Measurements from ENCODE around the gene SPIN3.
"Not testable (repeated sequence)": the region's sequence is repeated elsewhere in the genome, so short reads cannot be mapped to it uniquely, and the experiment has no call there.

The SPIN3 gene

GRCh38 chrX:56995271-56995994, at the start of gene SPIN3:
Gene SPIN3 (minus strand): TSS chrX:56995541. CDS start chrX:56994947, 594 bp downstream.
- peak; percentile 26 to 34 for DNase-seq (ENCODE audit: low read depth in 1 of 2, low spot score in 1 of 2)

DNA sequence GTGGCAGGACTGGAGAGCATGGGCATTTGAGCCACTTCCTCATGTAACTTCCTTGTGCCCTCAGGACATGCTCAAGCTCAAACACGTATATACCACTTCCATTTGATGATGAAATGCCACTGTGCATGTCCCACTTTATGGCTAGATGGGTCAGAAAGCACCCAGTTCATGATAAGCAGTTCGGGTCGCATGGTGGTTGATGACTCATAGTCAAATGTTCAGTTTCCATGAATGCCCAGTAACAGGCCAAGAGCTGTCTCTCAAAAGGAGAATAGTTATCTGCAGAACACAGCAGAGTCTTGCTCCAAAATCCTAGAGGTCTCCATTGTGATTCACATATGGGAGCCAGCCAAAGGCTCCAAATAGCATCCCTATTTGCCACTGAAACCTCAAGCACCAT, 48.9 kb upstream of the SPIN3 start:
- no peak for DNase-seq (ENCODE audit: low read depth in 1 of 2, low spot score in 1 of 2)

DNA sequence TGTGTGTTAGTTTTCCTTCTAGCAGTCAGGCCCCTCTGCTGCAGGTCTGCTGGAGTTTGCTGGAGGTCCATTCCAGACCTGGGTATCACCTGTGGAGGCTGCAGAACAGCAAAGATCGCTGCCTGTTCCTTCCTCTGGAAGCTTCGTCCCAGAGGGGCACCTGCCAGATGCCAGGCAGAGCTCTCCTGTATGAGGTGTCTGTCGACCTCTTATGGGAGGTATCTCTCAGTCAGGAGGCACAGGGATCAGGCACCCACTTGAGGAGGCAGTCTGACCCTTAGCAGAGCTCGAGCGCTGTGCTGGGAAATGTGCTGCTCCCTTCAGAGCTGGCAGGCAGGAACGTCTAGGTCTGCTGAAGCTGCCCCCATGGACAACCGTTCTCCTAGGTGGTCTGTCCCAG, 41.9 kb upstream of the SPIN3 start:
- DNase-seq (ENCODE audit: low read depth in 1 of 2, low spot score in 1 of 2), result not testable (repeated sequence)

DNA sequence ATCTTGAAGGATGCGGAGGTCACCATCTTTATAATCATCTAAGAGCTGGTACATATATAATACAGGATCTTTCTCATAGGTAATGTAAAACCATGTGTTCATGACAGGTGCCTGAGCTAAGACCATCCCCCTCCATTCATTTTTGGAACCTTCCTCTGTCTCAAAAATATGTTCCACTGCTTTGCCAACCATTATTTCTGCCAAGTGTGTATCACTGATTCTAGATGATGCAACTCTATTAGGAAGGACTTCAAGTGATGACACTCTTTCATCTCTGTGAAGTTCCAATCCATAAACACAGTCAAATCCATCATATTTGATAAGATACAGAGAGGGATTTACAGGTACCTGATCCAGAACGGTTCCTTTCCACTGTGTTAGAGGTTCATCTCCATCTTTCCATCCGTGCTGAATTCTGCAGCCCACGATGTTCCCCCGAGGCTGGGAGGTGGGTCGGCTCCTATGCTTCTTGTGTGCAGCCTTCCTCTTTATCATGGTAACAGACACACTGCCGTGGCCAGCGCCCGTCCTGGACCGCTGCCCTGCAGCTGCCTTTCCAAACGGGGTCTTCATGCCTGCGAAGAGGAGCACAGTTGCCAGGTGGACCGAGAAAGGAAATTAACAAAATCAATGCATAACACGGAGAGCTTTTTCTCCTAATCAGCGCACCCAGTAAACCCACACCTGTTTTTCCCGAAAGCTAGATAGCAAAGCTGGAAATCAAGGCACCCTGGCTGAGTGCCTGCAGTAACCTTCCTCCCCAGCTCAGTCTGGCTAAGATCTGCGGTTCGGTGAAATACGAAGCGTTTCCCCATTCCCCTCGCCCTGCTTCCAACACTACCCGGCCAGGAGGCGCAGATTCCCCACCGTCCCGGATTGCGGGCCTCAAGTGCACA, 718 bp downstream of the SPIN3 start:
- DNase-seq (ENCODE audit: low read depth in 1 of 2, low spot score in 1 of 2), result peak in 1 of 2 donors; percentile 2

DNA sequence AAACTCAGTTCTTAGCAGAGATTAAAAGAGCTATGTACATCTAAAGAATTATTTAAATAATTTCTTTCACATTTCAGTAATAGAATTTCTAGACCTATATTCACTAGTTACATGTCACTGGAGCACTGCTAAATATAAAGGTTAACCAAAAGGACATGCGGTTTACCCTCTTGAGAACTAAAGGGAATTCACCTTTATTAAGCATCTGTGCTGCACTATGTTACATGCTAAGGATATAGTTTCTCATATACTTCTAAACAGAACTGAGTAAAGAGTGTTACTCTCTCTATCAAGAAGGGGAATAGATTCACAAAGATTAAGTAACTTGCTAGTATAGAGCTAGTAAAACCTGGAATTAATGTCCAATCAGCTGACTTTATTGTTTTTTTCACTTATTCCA, 7.6 kb downstream of the SPIN3 start:
- DNase-seq (ENCODE audit: low read depth in 1 of 2, low spot score in 1 of 2), result no peak

DNA sequence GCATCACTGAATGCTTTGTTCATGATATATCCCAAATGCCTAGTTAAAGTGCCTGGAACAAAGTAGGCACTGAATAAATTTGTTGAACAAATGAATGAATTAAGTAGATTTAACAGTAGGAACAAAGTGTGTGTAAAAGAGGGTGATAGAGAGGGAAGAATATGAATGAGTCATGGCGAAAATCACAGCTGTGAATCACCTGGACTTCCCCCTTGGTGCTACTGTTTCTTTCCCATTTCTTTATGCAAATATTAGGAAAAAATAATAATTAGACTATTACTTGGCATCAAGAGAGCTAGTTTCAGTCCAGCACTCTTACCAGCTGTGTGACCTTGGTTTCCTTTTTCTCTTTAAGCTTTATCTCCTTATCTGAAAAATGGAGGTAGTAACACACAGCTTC, 9.2 kb downstream of the SPIN3 start:
- DNase-seq (ENCODE audit: low read depth in 1 of 2, low spot score in 1 of 2), result no peak

GRCh38 chrX:56978172-56978571, 17.2 kb downstream of the SPIN3 start:
- no peak for DNase-seq (ENCODE audit: low read depth in 1 of 2, low spot score in 1 of 2)

DNA sequence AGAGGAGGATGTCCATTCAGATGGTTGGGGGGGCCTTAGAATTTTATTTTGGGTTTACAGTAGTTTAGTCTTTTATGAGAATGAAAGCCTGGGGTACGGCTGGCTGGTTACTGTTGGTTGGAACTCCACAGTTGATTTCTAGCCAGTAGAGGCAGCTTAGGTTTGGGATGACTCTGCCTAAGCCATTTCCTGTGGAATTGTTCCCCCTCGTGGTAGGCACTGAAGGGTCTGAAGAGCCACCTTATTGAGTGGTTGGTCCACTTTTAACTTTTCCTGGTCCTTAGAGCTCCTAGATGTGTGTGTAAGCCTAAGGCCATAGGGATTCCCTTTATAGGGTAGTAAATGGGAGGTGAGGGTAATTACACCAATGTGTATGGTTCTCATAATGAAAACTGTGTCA, 19.7 kb downstream of the SPIN3 start:
- DNase-seq (ENCODE audit: low read depth in 1 of 2, low spot score in 1 of 2), result no peak

DNA sequence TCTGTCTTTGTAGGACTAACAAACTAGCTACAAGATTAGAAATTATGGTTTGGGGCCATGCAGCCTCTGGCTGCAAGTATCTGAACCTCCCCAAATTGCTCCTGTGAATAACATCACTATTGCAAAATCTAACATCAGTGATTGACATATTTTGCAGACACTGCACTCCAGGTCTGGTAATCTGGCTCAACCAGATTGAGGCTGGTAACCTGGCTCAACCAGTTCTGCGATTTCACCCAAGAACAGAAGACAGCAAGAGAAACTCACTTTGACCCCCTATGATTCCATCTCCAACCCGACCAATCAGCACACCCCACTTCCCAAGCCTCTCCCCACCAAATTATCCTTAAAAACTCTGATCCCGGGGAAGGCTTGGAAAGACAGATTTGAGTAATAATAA, 20.9 kb downstream of the SPIN3 start:
- DNase-seq (ENCODE audit: low read depth in 1 of 2, low spot score in 1 of 2), result no peak

DNA sequence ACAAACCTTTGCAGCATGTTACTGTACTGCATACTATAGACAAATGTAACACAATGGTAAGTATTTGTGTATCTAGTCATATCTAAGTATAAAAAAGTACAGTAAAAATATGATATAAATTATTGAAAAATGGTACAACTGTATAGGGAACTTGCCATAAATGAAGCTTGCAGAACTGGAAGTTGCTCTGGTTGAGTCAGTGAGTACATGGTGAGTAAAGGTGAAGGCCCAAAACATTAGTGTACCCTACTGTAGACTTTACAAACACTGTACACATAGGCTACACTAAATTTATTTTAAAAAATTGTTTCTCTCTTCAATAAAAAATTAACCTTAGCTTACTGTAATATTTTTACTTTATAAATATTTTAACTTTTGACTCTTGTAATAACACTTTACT, 25.8 kb downstream of the SPIN3 start:
- no peak for DNase-seq (ENCODE audit: low read depth in 1 of 2, low spot score in 1 of 2)

DNA sequence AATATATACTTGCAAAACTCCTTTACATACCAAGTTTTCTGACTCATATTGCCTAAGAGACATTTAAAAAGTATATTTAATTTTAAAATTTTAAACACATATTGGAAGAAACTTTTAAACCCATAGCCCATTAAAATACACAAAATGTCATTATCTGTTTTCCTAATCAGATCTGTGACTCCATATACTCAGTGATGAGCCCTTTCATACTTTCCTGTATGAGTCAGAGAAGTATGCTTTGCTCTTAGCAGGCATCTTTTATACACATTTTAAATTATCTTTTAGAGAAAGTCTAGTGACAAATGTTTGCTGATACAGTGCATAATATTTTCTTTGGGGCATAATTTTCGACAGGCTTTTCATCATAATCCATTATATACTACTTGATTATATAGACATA, 26.4 kb downstream of the SPIN3 start:
- no peak for DNase-seq (ENCODE audit: low read depth in 1 of 2, low spot score in 1 of 2)

DNA sequence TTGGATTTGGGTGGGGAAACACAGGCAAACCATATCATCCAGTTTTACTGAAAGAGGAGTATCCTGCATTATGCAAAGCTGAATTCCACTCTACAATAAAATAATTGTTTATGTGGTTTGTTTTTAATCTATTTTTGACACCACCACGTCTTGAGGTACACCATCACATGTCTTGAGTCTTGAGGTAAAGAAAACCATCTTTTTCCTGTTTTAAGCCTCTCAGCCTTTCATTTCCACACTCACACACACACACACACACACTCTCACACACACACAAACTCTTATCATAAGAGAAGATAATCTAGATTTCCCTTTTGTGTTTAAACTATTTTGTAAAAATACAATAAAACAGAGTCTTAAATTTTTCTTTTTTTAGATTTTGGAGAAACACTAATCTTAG, 32.0 kb downstream of the SPIN3 start:
- no peak for DNase-seq (ENCODE audit: low read depth in 1 of 2, low spot score in 1 of 2)

DNA sequence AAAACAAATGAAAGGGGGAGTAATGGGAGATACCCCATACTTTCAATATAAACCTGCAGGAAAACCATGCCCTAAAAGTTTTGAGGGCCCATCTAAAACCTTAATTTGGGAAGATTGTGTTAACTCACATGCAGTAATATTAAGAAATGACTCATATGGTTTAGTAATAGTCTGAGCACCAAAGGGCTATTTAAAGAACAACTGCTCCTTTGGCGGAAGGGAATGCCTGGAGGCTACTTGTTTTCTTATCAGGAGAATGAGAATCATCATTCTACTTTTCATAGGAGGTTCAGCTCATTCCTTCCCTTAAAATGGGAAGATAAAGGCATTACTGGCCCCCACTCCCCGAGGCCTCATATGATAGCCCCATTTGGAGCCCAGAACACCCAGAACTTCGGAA, 47.6 kb downstream of the SPIN3 start:
- no peak for DNase-seq (ENCODE audit: low read depth in 1 of 2, low spot score in 1 of 2)

DNA sequence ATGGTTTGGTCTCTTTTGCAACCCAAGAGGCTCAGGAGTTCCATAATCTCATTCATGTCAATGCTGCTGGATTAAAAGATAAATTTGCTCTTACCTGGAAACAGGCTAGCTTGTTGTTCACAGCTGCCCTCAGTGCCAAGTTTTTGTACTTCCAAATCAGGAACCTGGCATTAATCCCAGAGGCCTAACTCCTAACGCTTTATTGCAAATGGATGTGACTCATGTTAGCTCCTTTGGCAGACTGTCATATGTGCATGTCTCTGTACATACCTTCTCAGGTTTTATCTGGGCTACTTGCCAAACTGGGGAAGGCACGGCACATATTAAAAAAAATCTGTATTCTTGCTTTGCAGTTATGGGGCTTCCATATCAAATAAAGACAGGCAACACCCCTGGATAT, 49.1 kb downstream of the SPIN3 start:
- DNase-seq (ENCODE audit: low read depth in 1 of 2, low spot score in 1 of 2), result not testable (repeated sequence)

GRCh38 chrX:56945226-56945625, 50.1 kb downstream of the SPIN3 start:
- not testable (repeated sequence) for DNase-seq (ENCODE audit: low read depth in 1 of 2, low spot score in 1 of 2)

DNA sequence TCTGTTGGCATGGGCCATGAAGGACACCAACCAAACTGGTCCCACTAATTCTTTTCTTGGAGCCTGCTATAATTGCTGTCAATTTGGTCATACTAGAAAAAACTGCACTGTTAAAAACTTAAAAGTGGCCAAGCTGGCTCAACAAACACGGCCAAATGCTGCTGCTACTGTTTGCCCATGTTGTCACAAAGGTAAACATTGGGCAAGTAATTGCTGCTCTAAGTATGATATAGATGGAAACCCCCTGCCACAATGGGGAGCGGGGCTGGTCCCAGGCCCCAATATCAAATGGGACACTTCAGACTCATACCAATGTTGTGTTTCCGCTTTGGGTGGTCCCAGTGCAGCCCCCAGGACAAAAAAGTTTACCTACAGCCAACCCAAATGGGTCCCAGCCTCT, 52.1 kb downstream of the SPIN3 start:
- no peak for DNase-seq (ENCODE audit: low read depth in 1 of 2, low spot score in 1 of 2)
